NCI-H345 treated with DMSO at 0.1 percent for 48 hours (cell line): ENCODE data around the gene SDF4.

Experiments
- DNase-seq: peaks from one replicate; lab custom pipeline; 2025; ENCODE audit not compliant: unreplicated experiment; lab: John Stamatoyannopoulos, UW

The SDF4 gene

GRCh38 chr1:1181129-1181937, 50.5 kb downstream of the SDF4 start:
- DNase-seq: no peak

- DNase-seq: no peak
Observed at GRCh38 chr1:1179983-1180861, 51.6 kb downstream of the SDF4 start.

GRCh38 chr1:1179346-1179982, 52.3 kb downstream of the SDF4 start:
- DNase-seq: no peak

GRCh38 chr1:1178794-1179331, 52.9 kb downstream of the SDF4 start:
- DNase-seq: no peak

- DNase-seq: no peak
Observed at GRCh38 chr1:1177452-1178206, 54.2 kb downstream of the SDF4 start.

- no peak for DNase-seq
Observed at GRCh38 chr1:1176931-1177330, 54.9 kb downstream of the SDF4 start.

- peak; percentile 42 for DNase-seq
Observed at GRCh38 chr1:1176063-1176761, 55.6 kb downstream of the SDF4 start.

GRCh38 chr1:1175221-1176062, 56.4 kb downstream of the SDF4 start:
- peak; percentile 34 for DNase-seq

GRCh38 chr1:1173793-1174415, 57.9 kb downstream of the SDF4 start, which contains the start of gene TTLL10:
Gene TTLL10 (plus strand): TSS chr1:1173880. CDS start chr1:1179216, 5,336 bp downstream.
- no peak for DNase-seq

GRCh38 chr1:1173061-1173792, 58.6 kb downstream of the SDF4 start:
- no peak for DNase-seq

GRCh38 chr1:1171546-1172340, 60.1 kb downstream of the SDF4 start:
- DNase-seq: no peak

GRCh38 chr1:1171161-1171545, 60.6 kb downstream of the SDF4 start:
- no peak for DNase-seq

- DNase-seq: no peak
Observed at GRCh38 chr1:1170215-1171091, 61.3 kb downstream of the SDF4 start.

- no peak for DNase-seq
Observed at GRCh38 chr1:1169429-1170214, 62.2 kb downstream of the SDF4 start.
